GM19468 (cell line): ENCODE results near the gene NDUFA9.
A peak's percentile ranks its signal among the peaks of the same experiment; 100 is the strongest.

Source experiments
- ATAC-seq: cut with Tn5 transposase; IDR thresholded peaks from one replicate; pipeline ENCODE4 v1.9.1; 2021; ENCODE audit warnings: mild to moderate bottlenecking, moderate library complexity, moderate number of reproducible peaks; ENCODE audit not compliant: unreplicated experiment; ENCODE audit errors: extremely low read depth

The NDUFA9 gene

GRCh38 chr12:4648501-4649357 is at the start of gene NDUFA9, which contains the start of gene AKAP3:
Gene NDUFA9, plus strand, starts transcription at chr12:4649114. Its CDS starts 13 bp downstream, at chr12:4649127.
Gene AKAP3, minus strand, starts transcription at chr12:4649051. Its CDS starts 10,855 bp downstream, at chr12:4638196.
- ATAC-seq: peak; percentile 26

DNA sequence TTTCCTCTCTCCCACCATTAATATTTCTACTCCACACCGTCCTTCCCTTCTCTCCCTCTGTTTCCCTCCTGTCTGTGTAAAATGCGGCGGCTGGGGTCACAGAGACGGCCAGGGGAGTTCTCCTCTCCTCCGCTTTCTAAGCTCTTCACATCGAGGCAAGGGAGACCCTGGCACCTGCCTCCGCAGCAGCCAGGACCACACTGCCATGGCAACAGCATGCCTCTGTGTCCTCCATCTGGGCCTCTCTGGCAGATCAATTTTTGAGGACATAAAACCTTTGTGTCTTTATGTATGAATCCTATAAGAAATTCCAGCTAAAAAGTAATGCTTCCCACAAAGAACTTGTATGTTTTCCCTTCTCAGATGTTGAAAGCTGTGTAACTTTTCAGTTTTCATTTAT is 45.5 kb upstream of the NDUFA9 start:
- ATAC-seq: no peak

GRCh38 chr12:4603946-4604345 is 45.0 kb upstream of the NDUFA9 start:
- ATAC-seq: no peak

GRCh38 chr12:4604684-4605193 is 44.2 kb upstream of the NDUFA9 start:
- peak; percentile 48 for ATAC-seq

DNA sequence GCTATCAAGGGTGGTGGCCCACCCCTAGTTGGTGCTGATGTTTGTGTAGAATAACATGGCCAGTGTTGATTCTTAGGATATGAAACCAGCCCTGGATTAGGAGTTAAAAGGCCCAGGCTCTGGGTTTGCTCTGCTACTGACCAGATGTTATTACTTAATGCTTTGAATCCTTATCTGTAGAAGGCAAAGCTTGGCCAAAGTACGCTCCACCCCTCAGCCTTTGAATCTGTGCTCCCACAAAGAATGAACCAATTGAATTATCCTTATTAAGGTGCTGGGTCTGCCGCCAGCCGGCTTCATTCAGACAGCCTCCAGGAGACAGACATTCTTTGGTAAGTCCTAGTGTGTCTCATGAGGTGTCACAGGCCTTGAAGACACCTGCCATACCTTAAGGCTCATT is 41.9 kb upstream of the NDUFA9 start:
- ATAC-seq: no peak

DNA sequence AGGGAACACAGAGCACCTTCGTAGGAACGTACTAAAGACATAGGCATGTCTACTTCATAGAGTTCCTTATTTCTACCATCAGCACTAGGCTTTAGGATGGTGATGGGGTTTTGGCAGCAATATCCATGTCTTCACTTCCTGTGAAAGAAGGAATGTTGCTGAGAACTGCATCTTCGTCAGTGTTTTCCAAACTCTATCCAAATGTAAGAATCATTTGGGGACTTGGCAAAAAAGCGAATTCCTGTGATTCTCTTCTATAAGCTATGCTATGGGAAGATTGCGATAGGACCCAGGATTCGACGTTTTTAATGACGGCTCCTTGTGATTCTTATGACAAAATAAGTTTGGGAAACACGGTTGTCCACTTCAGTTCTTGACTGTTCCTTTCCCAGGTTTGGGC is 39.8 kb upstream of the NDUFA9 start:
- ATAC-seq: no peak

DNA sequence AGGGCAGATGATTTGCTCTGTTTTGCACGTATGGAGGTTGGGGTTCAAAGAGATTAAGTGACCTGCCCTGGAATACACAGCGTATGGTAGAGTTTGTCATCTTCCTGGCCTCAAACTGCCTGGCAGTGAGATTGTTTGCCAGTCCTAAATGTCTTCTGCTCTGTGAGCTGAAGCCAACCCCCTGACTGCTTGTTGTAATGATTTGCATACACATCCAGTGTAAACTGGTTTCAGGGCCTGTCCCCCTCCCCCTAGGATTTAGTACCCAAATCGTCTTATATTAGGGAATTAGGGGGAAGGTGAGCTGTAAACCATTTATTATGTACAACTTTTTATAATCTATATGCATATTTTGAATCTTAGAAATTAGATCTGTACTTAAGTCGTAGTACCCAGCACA is 38.4 kb upstream of the NDUFA9 start:
- no peak for ATAC-seq

DNA sequence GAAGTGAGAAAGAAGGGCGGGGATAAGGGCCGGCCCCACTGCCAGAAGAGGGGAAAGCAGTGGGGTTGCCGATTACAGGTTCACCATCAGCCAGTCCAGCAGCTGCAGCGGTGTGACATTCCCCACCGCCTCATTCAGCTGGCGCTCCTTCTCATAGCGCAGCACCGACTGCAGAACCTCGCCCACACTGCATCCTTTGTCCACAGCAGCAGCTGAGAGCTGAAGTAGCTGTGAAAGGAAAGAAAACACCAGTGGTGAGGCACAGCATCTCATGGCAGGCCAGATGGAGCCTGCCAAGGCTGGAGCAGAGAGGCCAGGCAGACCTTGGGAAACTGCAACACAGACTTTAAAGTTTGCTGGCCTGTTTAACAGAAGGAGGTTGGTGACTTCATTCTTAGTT is 33.2 kb upstream of the NDUFA9 start:
- no peak for ATAC-seq

GRCh38 chr12:4621511-4621910 is 27.4 kb upstream of the NDUFA9 start:
- ATAC-seq: no peak

- no peak for ATAC-seq
Observed at GRCh38 chr12:4626543-4626942, 22.4 kb upstream of the NDUFA9 start.

DNA sequence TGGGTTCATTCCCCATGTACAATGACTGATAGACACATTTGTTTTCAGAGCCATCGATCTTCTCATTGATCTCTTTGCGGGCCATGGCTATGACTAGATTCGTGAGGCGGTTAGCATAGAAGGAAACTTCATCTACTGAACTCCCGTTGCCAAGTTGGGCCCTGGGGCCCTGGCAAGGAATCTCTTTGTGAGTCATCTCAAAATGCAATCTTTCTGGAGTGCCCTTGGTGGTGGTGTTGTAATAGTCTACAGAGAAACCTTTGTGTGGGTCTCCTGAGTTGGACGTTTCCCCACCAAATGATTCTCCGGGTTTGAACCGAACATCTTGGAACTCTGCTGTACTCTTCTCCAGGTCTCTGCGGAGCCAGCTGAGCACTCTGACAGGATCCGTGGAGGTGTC is 20.5 kb upstream of the NDUFA9 start:
- ATAC-seq: no peak

- ATAC-seq: no peak
Observed at GRCh38 chr12:4630262-4630661, 18.7 kb upstream of the NDUFA9 start.

GRCh38 chr12:4643747-4644146 is 5.2 kb upstream of the NDUFA9 start:
- peak; percentile 45 for ATAC-seq

DNA sequence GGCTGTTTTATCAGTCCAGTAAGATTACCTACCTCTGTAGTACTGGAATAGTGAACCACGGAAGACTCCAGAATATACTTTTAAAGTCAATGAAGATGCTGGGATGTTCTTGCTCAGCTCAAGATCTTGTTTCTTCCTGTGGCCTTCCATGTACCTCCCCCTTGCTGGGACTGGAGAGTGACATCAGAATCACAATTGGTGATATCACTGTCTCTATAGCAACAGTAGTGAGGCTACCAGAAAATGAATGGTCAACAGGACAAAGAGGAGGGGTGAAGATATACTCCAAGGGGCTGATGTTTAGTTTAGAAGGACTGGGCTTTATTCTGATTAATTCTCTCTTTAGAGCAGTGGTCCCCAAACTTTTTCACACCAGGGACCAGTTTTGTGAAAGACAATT is 3.9 kb upstream of the NDUFA9 start:
- ATAC-seq: no peak

DNA sequence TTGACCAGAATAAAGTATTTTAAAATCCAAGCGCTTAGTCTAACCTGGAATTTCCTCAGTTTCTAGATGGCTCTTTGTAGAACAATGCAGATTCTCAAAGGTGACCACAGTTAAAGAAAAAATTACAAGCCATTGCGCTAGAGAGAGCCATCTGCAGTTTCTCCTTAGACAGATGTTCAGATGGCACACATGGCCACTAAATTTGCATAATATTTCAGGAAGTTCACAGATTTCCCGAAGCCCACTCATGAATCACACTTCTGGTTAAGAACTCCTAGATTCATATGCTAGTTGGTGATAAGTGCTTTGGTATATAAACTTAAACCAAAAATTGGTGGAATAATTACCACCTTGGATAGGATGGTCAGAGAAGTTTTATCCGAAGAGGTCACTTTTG is 812 bp upstream of the NDUFA9 start:
- ATAC-seq: no peak

GRCh38 chr12:4649358-4649661 is 396 bp downstream of the NDUFA9 start:
- no peak for ATAC-seq

GRCh38 chr12:4653257-4653656 is 4.3 kb downstream of the NDUFA9 start:
- no peak for ATAC-seq

DNA sequence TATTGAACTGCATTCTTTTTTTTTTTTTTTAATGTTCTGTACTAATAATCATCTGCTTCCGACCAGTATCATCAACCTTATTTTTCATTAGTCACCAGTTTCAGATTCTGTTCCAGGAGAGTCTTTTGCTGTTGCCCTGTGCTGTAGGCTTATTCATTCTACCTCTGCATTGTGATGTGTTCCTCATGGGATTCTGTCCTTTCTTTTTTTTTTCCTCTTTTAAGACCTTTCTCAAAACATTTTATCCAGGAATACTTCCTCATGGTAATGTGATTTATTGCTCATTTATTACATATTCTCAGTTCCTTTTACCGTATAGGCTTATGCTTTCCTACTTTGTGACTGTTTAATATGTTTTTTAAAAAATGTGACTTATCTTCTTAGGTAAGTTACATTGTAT is 4.8 kb downstream of the NDUFA9 start:
- ATAC-seq: no peak

DNA sequence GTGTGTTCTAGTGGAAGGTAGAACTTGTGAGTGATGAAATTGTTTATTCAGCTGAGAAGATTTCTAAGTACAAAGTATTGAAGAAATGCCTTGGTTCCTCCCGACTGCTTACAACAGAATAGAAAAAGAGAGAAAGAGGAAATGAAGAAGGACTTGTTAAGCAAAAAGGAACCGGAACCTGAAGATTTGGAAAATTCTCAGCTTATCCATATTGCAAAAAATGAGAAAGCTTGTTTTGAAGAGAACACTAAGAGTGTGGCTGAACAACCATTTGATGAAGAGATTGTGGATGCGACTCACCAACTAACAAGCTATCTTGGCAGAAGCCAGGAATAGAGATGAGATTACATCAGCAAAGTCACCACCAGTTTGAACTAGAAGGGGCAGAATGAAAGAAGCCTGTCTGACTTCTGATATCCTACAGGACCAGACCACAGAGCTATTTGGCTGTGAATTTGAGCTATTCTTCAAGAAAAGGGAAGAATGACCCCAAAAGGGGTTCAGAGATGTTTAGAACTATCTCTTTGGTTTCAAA is 15.1 kb downstream of the NDUFA9 start:
- ATAC-seq: no peak

DNA sequence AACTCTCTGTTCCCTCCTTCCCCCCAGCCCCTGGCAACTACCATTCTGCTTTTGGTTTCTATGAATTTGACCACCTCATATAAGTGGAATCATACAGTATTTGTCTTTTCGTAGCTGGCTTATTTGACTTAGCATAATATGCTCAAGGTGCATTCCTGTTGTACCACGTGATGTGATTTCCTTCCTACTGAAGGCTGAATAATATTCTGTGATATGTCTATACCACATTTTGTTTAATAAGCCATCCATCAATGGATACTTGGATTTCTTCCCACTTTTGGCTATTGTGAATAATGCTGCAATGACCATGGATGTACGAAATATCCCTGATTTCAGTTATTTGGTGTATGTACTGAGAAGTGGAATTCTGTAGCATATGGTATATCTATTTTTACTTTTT is 16.3 kb downstream of the NDUFA9 start:
- no peak for ATAC-seq

GRCh38 chr12:4679711-4680110 is 30.8 kb downstream of the NDUFA9 start:
- ATAC-seq: no peak

DNA sequence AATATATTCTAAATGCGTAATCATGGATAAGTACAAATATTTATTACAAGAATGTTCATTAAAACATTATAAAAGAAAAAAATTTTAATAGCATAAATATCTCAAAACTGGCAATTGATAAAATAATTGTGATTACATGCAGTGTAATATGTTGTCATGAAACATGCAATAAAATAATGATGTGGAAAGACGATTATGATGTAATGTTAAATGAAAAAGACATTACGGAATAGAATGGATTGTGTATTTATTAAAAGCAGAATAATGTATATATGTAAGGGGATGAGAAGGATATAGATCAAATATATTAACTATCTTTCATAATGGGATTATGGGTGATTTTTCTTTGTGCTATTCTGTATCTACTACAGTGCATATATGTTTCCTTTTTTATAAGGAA is 32.8 kb downstream of the NDUFA9 start:
- ATAC-seq: no peak
